GM19193 (cell line): Measurements from ENCODE around the gene ASPG.

ENCODE experiments used
- POLR2A ChIP-seq: IDR thresholded peaks from 4 replicates; pipeline ENCODE4 v1.6.1; 2011; ENCODE audit not compliant: insufficient read depth, insufficient read length; ENCODE audit errors: extremely low read depth

ASPG gene

GRCh38 chr14:104114421-104115130 is 29.1 kb downstream of the ASPG start:
- TF ChIP-seq POLR2A, result no peak

- no peak for TF ChIP-seq POLR2A
Observed at GRCh38 chr14:104115131-104115600, 29.7 kb downstream of the ASPG start.

- no peak for TF ChIP-seq POLR2A
Observed at GRCh38 chr14:104115691-104116287, 30.3 kb downstream of the ASPG start.

- TF ChIP-seq POLR2A, result no peak
Observed at GRCh38 chr14:104116288-104116755, 30.8 kb downstream of the ASPG start.

- TF ChIP-seq POLR2A, result no peak
Observed at GRCh38 chr14:104116756-104117340, 31.3 kb downstream of the ASPG start.

GRCh38 chr14:104117341-104118005 is 32.0 kb downstream of the ASPG start:
- TF ChIP-seq POLR2A, result no peak

- TF ChIP-seq POLR2A, result no peak
Observed at GRCh38 chr14:104118006-104118844, 32.7 kb downstream of the ASPG start.

- no peak for TF ChIP-seq POLR2A
Observed at GRCh38 chr14:104119119-104119487, 33.6 kb downstream of the ASPG start.

- no peak for TF ChIP-seq POLR2A
Observed at GRCh38 chr14:104119488-104120251, 34.2 kb downstream of the ASPG start.

- no peak for TF ChIP-seq POLR2A
Observed at GRCh38 chr14:104120281-104120741, 34.8 kb downstream of the ASPG start.

GRCh38 chr14:104121142-104121541 is 35.6 kb downstream of the ASPG start:
- no peak for TF ChIP-seq POLR2A

GRCh38 chr14:104123879-104124278 is 38.4 kb downstream of the ASPG start:
- TF ChIP-seq POLR2A, result no peak

- TF ChIP-seq POLR2A, result no peak
Observed at GRCh38 chr14:104125011-104125410, 39.5 kb downstream of the ASPG start.

- no peak for TF ChIP-seq POLR2A
Observed at GRCh38 chr14:104126753-104127152, 41.3 kb downstream of the ASPG start.
